Body of pancreas (tissue), 4 donors: Measurements from ENCODE around the gene WNK4.

Source experiments
- POLR2A ChIP-seq, 3 donors: fragments of 450-650 bp; IDR thresholded peaks; one replicate each; pipeline ENCODE4 v1.6.1; 2016; ENCODE audit warnings: antibody characterized with exemption in 3 of 3, mild to moderate bottlenecking in 2 of 3
- TF ChIP-seq, protein P1 (sequence below), 7 experiments: fragments of 450-650 bp in 4 of 7; fragments of 200-600 bp in 3 of 7; sonication (generic) in 3 of 7; IDR thresholded peaks; one replicate each; pipeline ENCODE4 v1.5.1; 2016 to 2019; ENCODE audit warnings: antibody characterized with exemption in 7 of 7

DNA sequence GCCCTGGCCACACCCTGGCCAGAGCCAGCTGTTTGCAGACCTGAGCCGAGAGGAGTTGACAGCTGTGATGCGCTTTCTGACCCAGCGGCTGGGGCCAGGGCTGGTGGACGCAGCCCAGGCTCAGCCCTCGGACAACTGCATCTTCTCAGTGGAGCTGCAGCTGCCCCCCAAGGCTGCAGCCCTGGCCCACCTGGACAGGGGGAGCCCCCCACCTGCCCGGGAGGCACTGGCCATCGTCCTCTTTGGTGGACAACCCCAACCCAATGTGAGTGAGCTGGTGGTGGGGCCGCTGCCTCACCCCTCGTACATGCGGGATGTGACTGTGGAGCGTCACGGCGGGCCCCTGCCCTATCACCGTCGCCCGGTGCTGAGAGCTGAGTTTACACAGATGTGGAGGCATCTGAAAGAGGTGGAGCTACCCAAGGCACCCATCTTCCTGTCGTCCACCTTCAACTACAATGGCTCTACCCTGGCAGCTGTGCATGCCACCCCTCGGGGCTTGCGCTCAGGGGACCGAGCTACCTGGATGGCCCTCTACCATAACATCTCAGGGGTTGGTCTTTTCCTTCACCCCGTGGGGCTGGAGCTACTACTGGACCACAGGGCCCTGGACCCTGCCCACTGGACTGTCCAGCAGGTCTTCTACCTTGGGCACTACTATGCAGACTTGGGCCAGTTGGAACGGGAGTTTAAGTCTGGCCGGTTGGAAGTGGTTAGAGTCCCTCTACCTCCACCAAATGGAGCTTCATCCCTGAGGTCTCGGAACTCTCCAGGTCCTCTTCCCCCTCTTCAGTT lies 64.5 kb downstream of the WNK4 start:
- TF ChIP-seq, protein P1, sequence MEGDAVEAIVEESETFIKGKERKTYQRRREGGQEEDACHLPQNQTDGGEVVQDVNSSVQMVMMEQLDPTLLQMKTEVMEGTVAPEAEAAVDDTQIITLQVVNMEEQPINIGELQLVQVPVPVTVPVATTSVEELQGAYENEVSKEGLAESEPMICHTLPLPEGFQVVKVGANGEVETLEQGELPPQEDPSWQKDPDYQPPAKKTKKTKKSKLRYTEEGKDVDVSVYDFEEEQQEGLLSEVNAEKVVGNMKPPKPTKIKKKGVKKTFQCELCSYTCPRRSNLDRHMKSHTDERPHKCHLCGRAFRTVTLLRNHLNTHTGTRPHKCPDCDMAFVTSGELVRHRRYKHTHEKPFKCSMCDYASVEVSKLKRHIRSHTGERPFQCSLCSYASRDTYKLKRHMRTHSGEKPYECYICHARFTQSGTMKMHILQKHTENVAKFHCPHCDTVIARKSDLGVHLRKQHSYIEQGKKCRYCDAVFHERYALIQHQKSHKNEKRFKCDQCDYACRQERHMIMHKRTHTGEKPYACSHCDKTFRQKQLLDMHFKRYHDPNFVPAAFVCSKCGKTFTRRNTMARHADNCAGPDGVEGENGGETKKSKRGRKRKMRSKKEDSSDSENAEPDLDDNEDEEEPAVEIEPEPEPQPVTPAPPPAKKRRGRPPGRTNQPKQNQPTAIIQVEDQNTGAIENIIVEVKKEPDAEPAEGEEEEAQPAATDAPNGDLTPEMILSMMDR (IDR thresholded peaks at IDR 0.05), result no peak
- TF ChIP-seq POLR2A (IDR thresholded peaks at IDR 0.05), result no peak
